Breast epithelium (tissue), 4 donors: ENCODE results near the gene ACADVL. TPM values are rescaled to one million over a fixed set of nuclear protein-coding genes. Genes with fewer than 3 reads are reported as not detected.

ENCODE experiments used
- DNase-seq, 2 donors: peaks; one replicate each; pipeline ENCODE4 v3.0.0-alpha.2; 2019; ENCODE audit warnings: low spot score in 2 of 2
- H3K27ac ChIP-seq, 2 donors: fragments of 200-600 bp; sonication (generic) in 1 of 2; one replicate each; pipeline ENCODE4 v1.5.1; 2016 to 2019; ENCODE audit warnings: mild to moderate bottlenecking in 1 of 2
- H3K27me3 ChIP-seq, 2 donors: fragments of 200-600 bp; sonication (generic) in 1 of 2; one replicate each; pipeline versions ENCODE4 v1.5.1 to v1.6.0; 2017 to 2019; ENCODE audit warnings: control low read depth in 1 of 2, mild to moderate bottlenecking in 1 of 2
- H3K36me3 ChIP-seq: fragments of 200-600 bp; one replicate; pipeline ENCODE4 v1.5.1; 2019
- H3K4me1 ChIP-seq, 2 donors: fragments of 200-600 bp; sonication (generic); one replicate each; pipeline ENCODE4 v1.5.1; 2016 to 2019; ENCODE audit warnings: control low read depth in 1 of 2
- H3K4me3 ChIP-seq, 3 donors: fragments of 200-600 bp; sonication (generic); 1 replicate in 2 of 3; 2 replicates in 1 of 3; pipeline ENCODE4 v1.5.1; 2016 to 2019; ENCODE audit warnings: mild to moderate bottlenecking in 3 of 3, moderate library complexity in 2 of 3
- H3K9me3 ChIP-seq, 2 donors: fragments of 200-600 bp; sonication (generic) in 1 of 2; one replicate each; pipeline ENCODE4 v1.5.1; 2016 to 2019; ENCODE audit warnings: control low read depth in 1 of 2
- CTCF ChIP-seq, 3 donors: fragments of 450-650 bp; IDR thresholded peaks; one replicate each; pipeline ENCODE4 v1.5.1; 2016 to 2017; ENCODE audit warnings: antibody characterized with exemption in 3 of 3, mild to moderate bottlenecking in 3 of 3, moderate library complexity in 3 of 3
- POLR2A ChIP-seq: fragments of 450-650 bp; IDR thresholded peaks from one replicate; pipeline ENCODE4 v1.6.1; 2016; ENCODE audit warnings: antibody characterized with exemption, mild to moderate bottlenecking, moderate library complexity
- POLR2AphosphoS5 ChIP-seq, 3 donors: sonication (generic); formaldehyde crosslinking; IDR thresholded peaks; one replicate each; pipeline ENCODE4 v1.6.1; 2017; ENCODE audit warnings: antibody characterized with exemption in 3 of 3
- intact Hi-C: fragments of 100-400 bp; cut with DNase I; formaldehyde crosslinking; loops from one replicate; pipeline ENCODE4 v1.15.1; 2023; ENCODE audit warnings: low total_unique reads
- total RNA-seq, 3 donors: library from RNA; depleted of rRNA; stranded (reverse); fragments of >200 nt; gene quantifications; one replicate each; pipeline ENCODE4 v1.1.0, GENCODE V29; 2016

ACADVL gene
- total RNA-seq, 3 donors from 2014 or later = 421 to 1,002 (median 829) TPM

GRCh38 chr17:7176107-7176840 lies 43.5 kb upstream of the ACADVL start:
- no peaks in the 10 kb centered on the region for H3K27me3 ChIP-seq

GRCh38 chr17:7176841-7177190 lies 42.9 kb upstream of the ACADVL start:
- TF ChIP-seq POLR2A (no peak), POLR2AphosphoS5 (IDR thresholded peaks at IDR 0.05) (no peak), CTCF (IDR thresholded peaks at IDR 0.05) (no peak)
- Histone ChIP-seq H3K27ac (no peak overlapping the region), H3K9me3 (no peaks in the 10 kb centered on the region), H3K27me3 (no peaks in the 10 kb centered on the region), H3K4me3 (peak overlapping the region in 2 of 3 donors; percentile 50 to 65), H3K4me1 (peaks cover 0 to 13% of the 10 kb centered on the region in 2 donors), H3K36me3 (no peaks in the 10 kb centered on the region)
- intact Hi-C loops = loop anchor here (1.0 kb wide), 1 partner anchor 125 kb away; no protein-coding TSS in a partner anchor
- no peak for DNase-seq

More at GRCh38 chr17:7176107-7176840, 43.5 kb upstream of the ACADVL start:
- Histone ChIP-seq H3K9me3 (no peaks in the 10 kb centered on the region), H3K4me1 (peaks cover 0 to 13% of the 10 kb centered on the region in 2 donors), H3K27ac (no peak overlapping the region), H3K36me3 (no peaks in the 10 kb centered on the region), H3K4me3 (peak overlapping the region in 1 of 3 donors; percentile 65)
- TF ChIP-seq POLR2AphosphoS5 (IDR thresholded peaks at IDR 0.05) = no peak
- TF ChIP-seq POLR2A = no peak
- TF ChIP-seq CTCF (IDR thresholded peaks at IDR 0.05) = no peak
- DNase-seq = no peak
- intact Hi-C loops = loop anchor here (1.0 kb wide), 1 partner anchor 124 kb away; no protein-coding TSS in a partner anchor

GRCh38 chr17:7177191-7177953 lies 42.4 kb upstream of the ACADVL start:
- intact Hi-C loops = no loop called here
- Histone ChIP-seq H3K27ac (no peak overlapping the region), H3K4me1 (peaks cover 0 to 13% of the 10 kb centered on the region in 2 donors), H3K4me3 (peak overlapping the region; percentile 21 to 65 (median 50)), H3K36me3 (no peaks in the 10 kb centered on the region), H3K27me3 (no peaks in the 10 kb centered on the region), H3K9me3 (no peaks in the 10 kb centered on the region)
- no peak for TF ChIP-seq POLR2AphosphoS5 (IDR thresholded peaks at IDR 0.05)
- TF ChIP-seq CTCF (IDR thresholded peaks at IDR 0.05) = peak; percentile 66 to 81 (median 76)
- peak; percentile 54 to 66 for DNase-seq

- no peak for DNase-seq
- H3K4me3 ChIP-seq = peak overlapping the region; percentile 21 to 65 (median 50)
- H3K9me3 ChIP-seq = no peaks in the 10 kb centered on the region
- TF ChIP-seq POLR2A (no peak), POLR2AphosphoS5 (IDR thresholded peaks at IDR 0.05) (no peak), CTCF (IDR thresholded peaks at IDR 0.05) (no peak)
- no peaks in the 10 kb centered on the region for H3K36me3 ChIP-seq
- H3K27ac ChIP-seq = no peak overlapping the region
- intact Hi-C loops = no loop called here
- H3K4me1 ChIP-seq = peaks cover 0 to 13% of the 10 kb centered on the region in 2 donors
- H3K27me3 ChIP-seq = no peaks in the 10 kb centered on the region
Observed at GRCh38 chr17:7177954-7178477, 41.7 kb upstream of the ACADVL start.

GRCh38 chr17:7178973-7179316 lies 40.8 kb upstream of the ACADVL start:
- Histone ChIP-seq H3K36me3 (no peaks in the 10 kb centered on the region), H3K27ac (no peak overlapping the region), H3K4me3 (no peak overlapping the region), H3K4me1 (peaks cover 0 to 13% of the 10 kb centered on the region in 2 donors), H3K27me3 (no peaks in the 10 kb centered on the region), H3K9me3 (no peaks in the 10 kb centered on the region)
- intact Hi-C loops = no loop called here
- no peak for DNase-seq
- TF ChIP-seq POLR2AphosphoS5 (IDR thresholded peaks at IDR 0.05) (no peak), POLR2A (no peak), CTCF (IDR thresholded peaks at IDR 0.05) (no peak)
